Mammary epithelial cell (primary cell): Measurements from ENCODE around the gene SAMSN1.

ENCODE experiments used
- EZH2 ChIP-seq: IDR thresholded peaks from 2 replicates; pipeline ENCODE4 v1.6.1; 2012; ENCODE audit warnings: low read length, inconsistent platforms, borderline replicate concordance
- TF ChIP-seq, protein P1 (sequence below), 2 donors: IDR thresholded peaks in 1 of 2; conservative IDR thresholded peaks in 1 of 2; 2 replicates each; pipeline ENCODE4 v1.5.1; 2011 to 2012; ENCODE audit warnings: inconsistent platforms in 2 of 2, low read length in 2 of 2, mild to moderate bottlenecking in 2 of 2, control low read depth in 1 of 2, low read depth in 1 of 2; ENCODE audit not compliant: insufficient read depth in 1 of 2; ENCODE audit errors: extremely low read depth in 1 of 2

DNA sequence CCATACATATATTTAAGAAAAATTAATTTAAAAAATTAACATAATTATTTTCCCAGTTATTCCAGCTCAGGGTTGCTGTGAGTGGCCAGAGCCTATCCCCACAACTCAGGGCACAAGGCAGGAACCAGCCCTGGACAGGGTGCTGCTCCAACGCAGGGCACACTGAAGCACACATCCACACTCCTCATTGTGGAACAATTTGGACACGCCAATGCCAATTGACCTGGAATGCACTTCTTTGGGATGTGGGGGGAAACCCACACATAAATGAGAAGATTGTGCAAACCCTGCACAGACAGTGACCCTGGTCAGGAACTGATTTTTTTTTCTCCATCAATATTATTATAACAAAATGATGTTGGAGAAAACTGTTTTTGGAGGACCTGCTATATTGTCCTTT lies 23.4 kb downstream of the SAMSN1 start:
- TF ChIP-seq, protein P1, sequence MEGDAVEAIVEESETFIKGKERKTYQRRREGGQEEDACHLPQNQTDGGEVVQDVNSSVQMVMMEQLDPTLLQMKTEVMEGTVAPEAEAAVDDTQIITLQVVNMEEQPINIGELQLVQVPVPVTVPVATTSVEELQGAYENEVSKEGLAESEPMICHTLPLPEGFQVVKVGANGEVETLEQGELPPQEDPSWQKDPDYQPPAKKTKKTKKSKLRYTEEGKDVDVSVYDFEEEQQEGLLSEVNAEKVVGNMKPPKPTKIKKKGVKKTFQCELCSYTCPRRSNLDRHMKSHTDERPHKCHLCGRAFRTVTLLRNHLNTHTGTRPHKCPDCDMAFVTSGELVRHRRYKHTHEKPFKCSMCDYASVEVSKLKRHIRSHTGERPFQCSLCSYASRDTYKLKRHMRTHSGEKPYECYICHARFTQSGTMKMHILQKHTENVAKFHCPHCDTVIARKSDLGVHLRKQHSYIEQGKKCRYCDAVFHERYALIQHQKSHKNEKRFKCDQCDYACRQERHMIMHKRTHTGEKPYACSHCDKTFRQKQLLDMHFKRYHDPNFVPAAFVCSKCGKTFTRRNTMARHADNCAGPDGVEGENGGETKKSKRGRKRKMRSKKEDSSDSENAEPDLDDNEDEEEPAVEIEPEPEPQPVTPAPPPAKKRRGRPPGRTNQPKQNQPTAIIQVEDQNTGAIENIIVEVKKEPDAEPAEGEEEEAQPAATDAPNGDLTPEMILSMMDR (conservative IDR thresholded peaks at IDR 0.05 in 1 of 2, IDR thresholded peaks at IDR 0.05 in 1 of 2; ENCODE audit: extremely low read depth in 1 of 2, insufficient read depth in 1 of 2, low read depth in 1 of 2, low read length in 2 of 2): no peak
- no peak for TF ChIP-seq EZH2
